ENCODE data around the gene ANXA6.
A peak's percentile ranks its signal among the peaks of the same experiment; 100 is the strongest.
"Not testable (repeated sequence)": the region's sequence is repeated elsewhere in the genome, so short reads cannot be mapped to it uniquely, and the experiment has no call there.

The ANXA6 gene

DNA sequence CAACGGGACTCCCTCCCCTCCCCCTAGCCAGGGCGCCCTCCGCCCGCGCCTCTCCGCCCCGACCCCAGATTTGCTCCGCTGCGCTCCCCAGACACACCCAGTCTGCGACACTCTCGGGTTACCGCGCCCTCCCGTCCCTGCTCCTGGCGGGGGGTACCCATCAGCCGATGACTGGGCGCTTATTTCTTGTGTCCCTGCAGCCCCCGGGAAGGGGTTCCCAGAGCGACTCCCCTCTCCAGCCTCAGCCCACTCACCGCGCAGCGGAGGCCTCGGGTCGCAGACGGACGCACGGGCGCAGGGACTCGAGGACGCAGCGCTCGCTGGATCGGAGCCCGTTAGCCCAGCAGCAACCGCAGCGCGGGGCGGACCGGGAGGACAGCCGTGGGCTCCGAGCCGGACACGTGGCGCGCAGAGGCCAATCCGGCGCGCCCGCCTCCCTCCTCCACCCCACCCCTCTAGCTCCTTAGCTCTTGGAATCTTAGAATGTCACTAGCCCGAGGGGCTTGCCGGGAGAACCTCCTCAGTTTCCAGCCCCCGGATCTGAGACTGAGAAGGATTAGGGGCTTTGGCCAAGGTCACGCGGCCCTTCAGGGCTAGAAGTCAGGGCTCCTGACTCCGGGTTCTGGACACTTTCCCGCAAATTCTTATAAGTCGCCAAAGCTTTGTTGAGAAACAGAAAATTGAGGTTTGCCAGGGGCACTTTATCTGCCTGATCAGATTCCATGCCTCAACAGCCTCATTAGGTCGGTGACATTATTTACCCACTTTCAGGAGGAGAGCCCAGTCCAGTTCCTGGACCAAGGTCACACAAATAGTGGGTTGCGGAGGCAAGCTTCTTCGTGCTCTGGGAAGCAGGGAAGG is at the start of gene ANXA6:
TSS of gene ANXA6 (minus strand) at position 354 of the 861 bp plus-strand sequence. CDS start 9,878 bp downstream, outside the sequence.
- DNase-seq (ENCODE audit: low read depth in 4 of 4, low spot score in 1 of 4): peak in 3 of 4 experiments; percentile 46 to 62 (median 54)

DNA sequence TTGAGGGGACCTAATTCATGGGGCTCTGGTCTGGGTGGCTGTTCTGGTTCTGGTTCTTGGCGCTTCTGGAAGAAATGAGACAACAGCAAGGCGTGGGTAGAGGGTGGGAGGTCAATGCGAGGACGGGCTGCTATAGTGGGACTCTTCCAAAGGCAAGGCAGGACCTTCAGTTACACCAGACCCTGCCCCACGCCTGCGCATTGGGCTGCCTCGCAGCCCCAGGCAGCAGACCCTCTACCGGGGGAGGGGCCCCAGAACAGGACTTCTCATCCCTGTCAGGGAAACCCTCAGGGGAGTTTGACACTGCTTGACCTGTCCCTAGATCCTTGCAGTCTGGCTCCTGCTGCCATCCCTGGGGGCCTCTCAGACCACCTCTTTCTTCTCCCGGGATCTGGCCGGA is 47.8 kb upstream of the ANXA6 start:
- DNase-seq (ENCODE audit: low read depth in 4 of 4, low spot score in 1 of 4): no peak

- no peak for DNase-seq (ENCODE audit: low read depth in 4 of 4, low spot score in 1 of 4)
These were observed 46.5 kb upstream of the ANXA6 start for GRCh38 chr5:151204051-151204450.

DNA sequence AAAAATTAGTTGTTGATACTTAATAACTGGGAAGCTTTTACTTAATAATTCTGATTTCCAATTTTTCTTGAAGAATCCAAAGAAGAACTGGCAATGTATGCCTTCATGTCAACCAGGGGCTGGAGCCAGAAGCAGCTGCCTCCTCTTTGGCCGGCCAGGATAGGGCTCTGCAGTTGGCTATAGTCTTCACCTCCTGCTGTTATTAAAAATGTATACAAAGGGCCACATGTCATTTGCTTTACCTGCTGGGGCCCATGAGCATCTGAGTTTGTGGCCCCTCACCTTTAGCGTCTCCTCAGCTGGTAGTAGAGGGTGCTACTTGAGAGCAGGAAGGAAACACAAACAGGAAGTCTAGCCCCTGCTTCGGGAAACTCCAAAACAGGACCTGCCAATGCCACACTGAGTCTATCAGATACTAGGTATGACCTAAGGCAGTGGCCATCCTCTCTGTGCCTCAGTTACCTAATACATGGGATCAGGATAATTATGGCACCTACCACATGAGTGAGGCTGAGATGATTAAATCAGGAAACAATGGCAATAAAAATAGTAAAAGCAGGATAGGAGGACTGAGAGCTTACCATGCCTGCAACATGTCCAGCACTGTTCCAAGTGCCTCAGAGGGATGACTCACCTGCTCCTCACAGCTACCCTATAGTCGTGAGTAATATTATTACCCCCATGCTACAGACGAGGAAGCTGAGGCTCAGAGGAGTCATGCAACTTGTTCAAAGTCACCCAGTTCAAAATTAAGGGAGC is 45.0 kb upstream of the ANXA6 start:
- peak in 1 of 4 experiments; percentile 29 for DNase-seq (ENCODE audit: low read depth in 4 of 4, low spot score in 1 of 4)

- DNase-seq (ENCODE audit: low read depth in 4 of 4, low spot score in 1 of 4): no peak
These were observed 43.5 kb upstream of the ANXA6 start for GRCh38 chr5:151200913-151201595.

GRCh38 chr5:151199581-151200185 is 42.1 kb upstream of the ANXA6 start:
- no peak for DNase-seq (ENCODE audit: low read depth in 4 of 4, low spot score in 1 of 4)

DNA sequence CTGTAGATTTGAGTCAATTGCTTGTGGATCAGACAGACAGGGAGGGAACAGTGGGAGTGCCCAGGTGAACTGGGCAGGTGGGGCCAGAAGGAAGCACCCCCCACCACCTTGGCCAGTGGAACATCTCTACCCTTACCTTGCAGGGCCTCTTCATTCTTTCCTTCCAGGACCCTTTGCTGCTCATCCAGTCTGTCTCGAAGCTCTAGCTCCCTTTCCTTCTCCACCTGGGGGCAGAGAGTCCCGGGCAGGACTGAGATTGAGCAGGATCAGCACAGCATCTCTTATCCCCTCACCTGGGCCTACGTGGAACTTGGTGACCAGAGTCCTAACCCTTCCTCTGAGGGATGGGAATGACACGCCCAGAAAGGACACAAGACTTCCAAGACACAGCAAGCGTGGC is 41.3 kb upstream of the ANXA6 start:
- no peak for DNase-seq (ENCODE audit: low read depth in 4 of 4, low spot score in 1 of 4)

- DNase-seq (ENCODE audit: low read depth in 4 of 4, low spot score in 1 of 4): not testable (repeated sequence)
These were observed 39.7 kb upstream of the ANXA6 start for GRCh38 chr5:151197291-151197600.

GRCh38 chr5:151196556-151197290 is 39.1 kb upstream of the ANXA6 start:
- no peak for DNase-seq (ENCODE audit: low read depth in 4 of 4, low spot score in 1 of 4)

DNA sequence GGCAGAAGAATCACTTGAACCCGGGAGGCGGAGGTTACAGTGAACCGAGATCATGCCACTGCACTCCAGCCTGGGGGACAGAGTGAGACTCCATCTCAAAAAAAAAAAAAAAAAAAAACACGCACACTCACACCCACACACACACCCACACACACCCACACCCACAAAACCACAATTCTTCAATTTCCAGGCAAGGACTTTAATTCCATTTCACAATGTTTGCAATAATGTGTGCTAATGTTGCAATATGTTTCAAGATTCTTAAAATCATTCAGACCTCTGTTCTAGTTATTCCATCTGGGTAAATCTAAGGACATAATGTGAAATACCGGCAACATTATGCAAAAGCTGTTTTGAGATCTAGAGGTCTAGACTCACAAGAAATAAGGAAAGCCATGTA is 38.0 kb upstream of the ANXA6 start:
- DNase-seq (ENCODE audit: low read depth in 4 of 4, low spot score in 1 of 4): no peak

DNA sequence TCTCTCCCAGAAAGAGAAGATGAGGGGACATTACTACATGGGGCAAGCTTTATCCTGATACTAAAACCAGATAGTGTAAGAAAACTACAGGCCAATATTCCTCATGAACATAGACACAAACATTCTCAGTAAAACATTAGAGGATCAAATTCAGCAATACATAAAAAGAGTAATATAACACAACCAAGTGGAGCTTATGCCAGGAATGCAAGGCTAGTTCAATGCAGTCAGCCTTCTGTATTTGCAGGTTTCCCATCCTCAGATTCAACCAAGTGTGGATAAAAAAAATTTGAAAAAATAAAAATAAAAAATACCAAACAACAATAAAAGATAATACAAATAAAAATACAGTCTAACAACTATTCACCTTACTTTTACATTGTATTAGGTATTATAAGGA is 35.0 kb upstream of the ANXA6 start:
- no peak for DNase-seq (ENCODE audit: low read depth in 4 of 4, low spot score in 1 of 4)

GRCh38 chr5:151191661-151192060 is 34.1 kb upstream of the ANXA6 start:
- no peak for DNase-seq (ENCODE audit: low read depth in 4 of 4, low spot score in 1 of 4)

DNA sequence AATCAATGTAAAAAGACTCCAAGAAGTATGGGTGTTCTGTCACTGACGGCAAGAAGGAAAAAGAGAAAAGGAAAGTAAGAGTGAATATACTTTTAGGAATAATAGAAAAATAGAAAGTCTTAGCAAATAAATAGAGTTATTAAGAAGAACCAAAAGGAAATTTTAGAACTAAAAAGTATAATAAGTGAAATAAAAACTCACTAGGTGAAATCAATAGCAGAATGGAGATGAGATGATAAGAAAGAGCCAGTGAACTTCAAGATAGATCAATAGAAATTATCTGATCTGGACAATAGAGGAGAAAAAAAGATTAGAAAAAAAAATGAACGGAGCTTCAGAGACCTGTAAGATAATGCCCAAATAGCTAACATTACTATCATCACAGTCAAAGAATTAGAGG is 31.6 kb upstream of the ANXA6 start:
- no peak for DNase-seq (ENCODE audit: low read depth in 4 of 4, low spot score in 1 of 4)

- DNase-seq (ENCODE audit: low read depth in 4 of 4, low spot score in 1 of 4): no peak
These were observed 29.0 kb upstream of the ANXA6 start for GRCh38 chr5:151186538-151186937.

DNA sequence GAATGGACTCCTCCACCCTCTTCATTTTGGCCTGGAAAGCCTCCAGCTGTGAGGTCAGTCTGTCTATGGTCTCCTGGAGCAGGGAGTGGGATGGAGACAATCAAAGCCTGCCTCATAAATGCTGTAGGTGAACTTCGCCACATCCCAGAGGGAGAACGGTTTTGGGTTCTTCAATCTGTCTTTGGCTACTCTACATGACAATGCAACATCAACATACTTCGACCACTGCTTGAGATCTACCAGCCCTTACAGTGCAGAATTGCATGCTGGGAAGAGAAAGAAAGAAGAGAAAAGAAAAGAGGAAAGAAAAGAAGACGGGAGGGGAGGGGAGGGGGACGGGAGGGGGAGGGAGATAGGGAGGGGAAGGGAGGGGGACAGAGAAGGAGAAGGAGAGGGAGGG is 28.5 kb upstream of the ANXA6 start:
- no peak for DNase-seq (ENCODE audit: low read depth in 4 of 4, low spot score in 1 of 4)

DNA sequence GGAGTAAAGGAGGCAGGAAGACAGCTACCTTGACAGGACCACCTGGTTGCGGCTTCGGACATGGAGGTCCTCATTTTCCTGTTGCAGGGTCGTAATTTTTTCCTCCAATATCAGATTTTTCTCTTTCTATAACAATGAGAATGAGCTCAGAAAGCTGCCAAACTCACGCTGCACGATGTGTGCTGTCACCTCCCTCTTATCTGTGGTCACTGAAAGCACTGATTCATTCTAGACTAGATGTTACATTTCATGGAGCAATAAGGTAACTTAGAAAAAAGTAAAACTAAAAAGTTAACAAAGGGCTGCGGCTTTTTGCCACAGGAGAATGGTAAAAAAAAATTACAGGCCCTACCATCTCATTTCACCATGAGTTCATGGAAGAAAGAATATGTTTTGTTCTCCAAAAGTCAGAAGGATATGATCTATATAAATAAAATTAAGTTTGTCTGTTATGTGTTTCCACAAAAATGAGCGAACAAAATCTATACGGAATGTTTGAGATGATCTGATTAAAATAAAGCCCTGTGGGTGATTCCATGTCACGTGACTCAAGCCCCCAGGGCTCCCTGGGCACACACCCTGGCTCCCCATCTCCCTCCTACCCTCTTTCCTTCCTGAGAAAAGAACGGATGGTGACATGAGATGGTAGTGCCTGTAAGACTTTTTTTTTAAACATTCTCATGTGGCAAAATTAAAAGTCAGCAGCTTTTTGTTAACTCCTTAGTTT is 26.9 kb upstream of the ANXA6 start:
- DNase-seq (ENCODE audit: low read depth in 4 of 4, low spot score in 1 of 4): no peak

DNA sequence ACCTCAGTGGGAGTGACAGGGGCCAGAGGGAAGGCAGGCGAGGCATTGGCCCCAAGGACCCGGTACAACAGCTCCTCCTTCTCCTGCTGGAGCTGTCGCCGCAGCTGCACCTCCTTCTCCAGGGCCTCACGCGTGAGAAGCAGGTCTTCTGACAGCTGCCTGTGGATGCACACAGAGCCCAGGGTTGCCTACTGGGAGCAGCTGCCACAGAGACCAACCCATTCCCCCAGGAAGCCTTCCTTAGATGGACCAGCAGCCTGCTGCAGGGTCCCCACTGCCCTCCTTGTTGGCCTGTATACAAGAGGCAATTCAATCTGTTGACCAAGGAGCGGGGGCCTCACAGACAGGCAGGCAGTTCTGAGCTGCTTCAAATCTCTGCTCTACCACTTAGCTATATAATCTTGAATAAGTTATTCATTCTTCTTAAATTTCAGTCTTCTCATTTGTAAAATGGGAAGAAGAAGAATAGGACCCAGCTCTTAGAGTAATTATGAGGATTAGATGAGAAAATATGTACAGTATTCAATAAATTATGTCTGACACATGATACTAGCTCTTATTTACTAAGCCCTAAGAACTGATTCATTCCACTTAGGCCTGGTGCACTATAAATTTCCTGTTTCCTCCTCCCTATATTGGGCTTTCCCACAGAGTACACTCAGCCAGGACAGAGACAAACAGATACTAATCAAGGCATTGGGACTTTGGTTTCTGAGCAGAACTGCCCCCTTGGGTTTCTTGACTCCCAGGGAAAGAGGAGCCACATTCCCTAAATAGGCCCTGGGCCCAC is 26.1 kb upstream of the ANXA6 start:
- DNase-seq (ENCODE audit: low read depth in 4 of 4, low spot score in 1 of 4): no peak

- no peak for DNase-seq (ENCODE audit: low read depth in 4 of 4, low spot score in 1 of 4)
These were observed 25.4 kb upstream of the ANXA6 start for GRCh38 chr5:151182976-151183375.

GRCh38 chr5:151182524-151182900 is 24.9 kb upstream of the ANXA6 start:
- no peak for DNase-seq (ENCODE audit: low read depth in 4 of 4, low spot score in 1 of 4)

Measured in stimulated activated CD4-positive, alpha-beta T cell treated with anti-CD3 and anti-CD28 coated beads, Interleukin-1b, Interleukin-23, amount 100 ng/mL, for 24 hours (primary cell).